B cell (primary cell): ENCODE data around the gene MICA.

ENCODE experiments used
- EZH2 ChIP-seq: IDR thresholded peaks from 2 replicates; pipeline ENCODE4 v1.6.1; 2012; ENCODE audit warnings: borderline replicate concordance, low read depth, mild to moderate bottlenecking, moderate library complexity, low read length; ENCODE audit not compliant: insufficient read depth, poor library complexity, severe bottlenecking
- TF ChIP-seq, protein P1 (sequence below): fragments of 200-600 bp; IDR thresholded peaks from one replicate; pipeline ENCODE4 v1.8.0; 2022; ENCODE audit warnings: antibody characterized with exemption, mild to moderate bottlenecking

DNA sequence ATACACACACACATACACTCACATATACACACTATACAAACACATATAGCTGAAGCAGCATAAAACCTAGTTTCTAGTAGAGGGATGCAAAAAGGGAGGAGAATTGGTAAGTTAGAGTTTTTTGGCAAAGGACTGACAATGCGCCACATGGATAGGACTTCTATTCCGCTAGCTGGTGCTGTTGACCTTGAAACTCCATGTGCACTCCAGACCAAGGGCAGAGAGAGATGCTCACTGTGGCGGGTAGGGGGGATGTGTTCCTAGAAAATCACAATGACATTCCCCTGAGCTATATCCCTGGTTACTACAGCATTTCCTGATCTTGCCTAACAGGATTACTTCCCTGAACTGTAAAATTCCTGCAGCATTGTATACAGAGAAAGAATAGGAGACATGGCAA lies 19.2 kb downstream of the MICA start:
- TF ChIP-seq, protein P1, sequence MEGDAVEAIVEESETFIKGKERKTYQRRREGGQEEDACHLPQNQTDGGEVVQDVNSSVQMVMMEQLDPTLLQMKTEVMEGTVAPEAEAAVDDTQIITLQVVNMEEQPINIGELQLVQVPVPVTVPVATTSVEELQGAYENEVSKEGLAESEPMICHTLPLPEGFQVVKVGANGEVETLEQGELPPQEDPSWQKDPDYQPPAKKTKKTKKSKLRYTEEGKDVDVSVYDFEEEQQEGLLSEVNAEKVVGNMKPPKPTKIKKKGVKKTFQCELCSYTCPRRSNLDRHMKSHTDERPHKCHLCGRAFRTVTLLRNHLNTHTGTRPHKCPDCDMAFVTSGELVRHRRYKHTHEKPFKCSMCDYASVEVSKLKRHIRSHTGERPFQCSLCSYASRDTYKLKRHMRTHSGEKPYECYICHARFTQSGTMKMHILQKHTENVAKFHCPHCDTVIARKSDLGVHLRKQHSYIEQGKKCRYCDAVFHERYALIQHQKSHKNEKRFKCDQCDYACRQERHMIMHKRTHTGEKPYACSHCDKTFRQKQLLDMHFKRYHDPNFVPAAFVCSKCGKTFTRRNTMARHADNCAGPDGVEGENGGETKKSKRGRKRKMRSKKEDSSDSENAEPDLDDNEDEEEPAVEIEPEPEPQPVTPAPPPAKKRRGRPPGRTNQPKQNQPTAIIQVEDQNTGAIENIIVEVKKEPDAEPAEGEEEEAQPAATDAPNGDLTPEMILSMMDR, result no peak
- TF ChIP-seq EZH2, result no peak
